Inflammatory macrophage treated with lipopolysaccharide for 1 hour (primary cell): ENCODE data around the gene SPO11.

Source experiments
- DNase-seq, 2 donors: peaks; one replicate each; pipeline ENCODE4 v3.0.0-alpha.2; 2020 to 2022

Gene SPO11

GRCh38 chr20:57310821-57311514 lies 18.6 kb upstream of the SPO11 start:
- DNase-seq, result no peak

GRCh38 chr20:57312138-57312537 lies 17.5 kb upstream of the SPO11 start:
- DNase-seq, result no peak

- no peak for DNase-seq
These were observed 16.4 kb upstream of the SPO11 start for GRCh38 chr20:57313230-57313629.

GRCh38 chr20:57313951-57314350 lies 15.7 kb upstream of the SPO11 start:
- no peak for DNase-seq

GRCh38 chr20:57315083-57315975 lies 14.3 kb upstream of the SPO11 start:
- no peak for DNase-seq

- DNase-seq, result no peak
These were observed 13.6 kb upstream of the SPO11 start for GRCh38 chr20:57315976-57316480.

GRCh38 chr20:57316795-57317201 lies 12.8 kb upstream of the SPO11 start:
- no peak for DNase-seq

GRCh38 chr20:57317316-57317788 lies 12.3 kb upstream of the SPO11 start:
- no peak for DNase-seq

GRCh38 chr20:57317789-57318371 lies 11.7 kb upstream of the SPO11 start:
- DNase-seq, result no peak

GRCh38 chr20:57319584-57319983 lies 10.0 kb upstream of the SPO11 start:
- no peak for DNase-seq

GRCh38 chr20:57320358-57320757 lies 9.2 kb upstream of the SPO11 start:
- no peak for DNase-seq

GRCh38 chr20:57321142-57321541 lies 8.5 kb upstream of the SPO11 start:
- DNase-seq, result no peak

GRCh38 chr20:57322476-57322875 lies 7.1 kb upstream of the SPO11 start:
- no peak for DNase-seq

GRCh38 chr20:57323034-57323433 lies 6.6 kb upstream of the SPO11 start:
- no peak for DNase-seq

GRCh38 chr20:57325632-57326356 lies 3.8 kb upstream of the SPO11 start:
- no peak for DNase-seq

GRCh38 chr20:57326667-57327455 lies 2.7 kb upstream of the SPO11 start:
- DNase-seq, result no peak

GRCh38 chr20:57327820-57328219 lies 1.8 kb upstream of the SPO11 start:
- DNase-seq, result no peak

- peak; percentile 9 to 35 for DNase-seq
These were observed 1.4 kb downstream of the SPO11 start for GRCh38 chr20:57330998-57331397.

- DNase-seq, result no peak
These were observed 2.8 kb downstream of the SPO11 start for GRCh38 chr20:57332105-57333089.

GRCh38 chr20:57335392-57335791 lies 5.8 kb downstream of the SPO11 start:
- DNase-seq, result no peak

GRCh38 chr20:57341663-57342062 lies 12.1 kb downstream of the SPO11 start:
- DNase-seq, result no peak
